ENCODE measurements around the gene TLL2. TPM values are rescaled to one million over a fixed set of nuclear protein-coding genes. Genes with fewer than 3 reads are reported as not detected.

Gene TLL2
- total RNA-seq, 1 donor from 2014 or later = not detected

DNA sequence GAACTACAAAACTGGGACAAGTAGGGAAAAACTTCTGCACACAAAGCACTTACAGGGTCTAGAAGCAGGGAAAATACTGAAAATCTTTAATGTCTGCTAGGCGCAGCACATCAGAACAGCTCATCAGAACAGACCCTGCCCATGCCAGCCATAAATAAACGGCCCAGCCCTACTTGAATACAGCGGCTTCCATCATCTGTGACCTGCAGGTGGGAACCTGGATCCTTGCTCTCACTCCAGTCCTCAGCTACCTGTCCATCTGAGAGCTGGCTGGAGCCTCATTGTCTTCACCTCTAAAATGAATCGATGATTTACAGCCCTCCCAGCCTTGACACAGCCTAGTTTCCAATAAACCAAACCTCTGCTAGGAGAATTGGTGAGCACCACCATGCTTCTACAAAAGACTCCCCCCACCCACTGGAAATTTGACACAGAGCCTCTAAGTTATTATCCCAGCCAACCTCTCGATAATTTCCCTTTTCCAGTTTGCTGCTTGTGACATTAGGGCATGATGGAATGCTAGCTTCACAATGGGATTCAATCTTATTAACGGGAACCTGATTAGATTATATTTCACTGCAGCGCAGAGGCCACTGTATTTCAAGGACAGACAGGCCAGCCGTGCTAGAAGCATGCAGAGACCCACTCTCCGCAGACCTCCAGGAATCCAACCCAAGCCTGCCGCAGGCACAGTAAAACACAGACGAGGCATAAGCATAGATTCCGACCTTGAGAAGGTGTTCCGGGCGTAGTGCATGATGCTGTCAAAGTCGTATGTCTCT lies 93.3 kb downstream of the TLL2 start:
- intact Hi-C loops (cut with micrococcal nuclease) = no loop called here
- DNase-seq (ENCODE audit: low spot score) = no peak

DNA sequence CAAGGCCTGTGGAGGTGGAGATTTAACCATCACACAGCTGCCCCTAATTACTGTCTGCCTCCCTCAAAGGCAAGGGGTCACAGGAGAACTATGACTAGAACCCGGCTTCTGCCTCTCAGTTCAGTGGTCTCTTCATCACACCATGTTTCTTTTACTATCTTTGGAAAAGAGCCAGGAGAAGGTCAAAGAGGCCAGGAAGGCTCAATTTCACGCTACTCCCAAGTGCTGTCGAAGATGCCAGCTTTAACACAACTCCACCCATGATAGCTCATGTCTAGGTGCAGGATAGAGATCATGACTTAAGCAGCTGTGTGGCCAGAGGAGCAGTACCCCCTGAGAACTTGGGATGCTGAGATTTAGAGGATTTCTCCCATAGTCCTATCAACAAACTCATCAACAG lies 94.4 kb downstream of the TLL2 start:
- Mint-ChIP-seq H3K4me1 (ENCODE audit: low read depth) (no peaks in the 10 kb centered on the region), H3K36me3 (ENCODE audit: low read depth) (no peaks in the 10 kb centered on the region), H3K27ac (no peak overlapping the region), H3K4me3 (ENCODE audit: low read depth) (no peak overlapping the region), H3K27me3 (ENCODE audit: low read depth) (peaks cover 8% of the 10 kb centered on the region), H3K9me3 (no peaks in the 10 kb centered on the region)
- DNase-seq (ENCODE audit: low spot score) = no peak
- intact Hi-C loops (cut with micrococcal nuclease) = no loop called here

More for the DNA sequence above, 93.3 kb downstream of the TLL2 start:
- Mint-ChIP-seq H3K4me1 (ENCODE audit: low read depth) (no peaks in the 10 kb centered on the region), H3K4me3 (ENCODE audit: low read depth) (no peak overlapping the region), H3K27ac (no peak overlapping the region), H3K9me3 (no peaks in the 10 kb centered on the region), H3K36me3 (ENCODE audit: low read depth) (no peaks in the 10 kb centered on the region), H3K27me3 (ENCODE audit: low read depth) (peaks cover 14% of the 10 kb centered on the region)

DNA sequence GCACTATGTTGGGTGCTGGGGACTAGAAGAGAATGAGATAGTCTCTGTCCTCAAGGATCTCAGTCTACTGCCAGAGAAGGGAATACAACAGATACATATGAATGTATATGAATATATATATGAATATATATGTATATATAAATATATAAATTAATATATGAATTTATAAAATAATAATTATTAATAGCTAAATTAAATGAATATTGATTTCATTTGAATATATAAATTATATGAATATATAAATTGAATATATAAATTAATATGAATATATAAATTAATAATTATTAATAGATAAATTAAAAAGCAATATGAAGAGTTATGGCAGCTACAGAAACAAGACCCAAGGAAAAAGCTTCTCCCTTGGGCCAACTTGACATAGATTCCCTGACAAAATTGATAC lies 95.1 kb downstream of the TLL2 start:
- Mint-ChIP-seq H3K9me3 (no peaks in the 10 kb centered on the region), H3K27me3 (ENCODE audit: low read depth) (peaks cover 2% of the 10 kb centered on the region), H3K4me1 (ENCODE audit: low read depth) (no peaks in the 10 kb centered on the region), H3K4me3 (ENCODE audit: low read depth) (no peak overlapping the region), H3K36me3 (ENCODE audit: low read depth) (no peaks in the 10 kb centered on the region), H3K27ac (no peak overlapping the region)
- no peak for DNase-seq (ENCODE audit: low spot score)
- intact Hi-C loops (cut with micrococcal nuclease) = no loop called here

DNA sequence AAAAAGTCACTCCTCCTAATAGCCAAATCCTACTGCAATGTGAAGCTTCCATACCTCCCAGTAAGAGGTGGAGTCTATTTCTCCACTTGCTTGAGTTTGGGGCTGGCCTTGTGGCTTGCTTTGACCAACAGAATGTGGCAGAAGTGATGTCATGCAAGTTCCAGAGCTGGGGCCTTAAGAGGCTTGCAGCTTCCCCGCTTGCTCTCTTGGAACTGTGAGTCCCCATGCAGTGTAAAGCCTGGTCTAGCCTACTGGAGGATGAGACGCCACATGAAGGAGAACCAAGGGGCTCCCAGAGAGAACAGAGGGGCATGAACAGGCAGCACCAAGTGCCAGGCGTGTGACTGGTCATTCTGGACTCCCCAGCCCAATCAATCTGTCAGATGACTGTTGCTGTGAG lies 96.3 kb downstream of the TLL2 start:
- intact Hi-C loops (cut with micrococcal nuclease) = no loop called here
- H3K36me3 Mint-ChIP-seq (ENCODE audit: low read depth) = no peaks in the 10 kb centered on the region

DNA sequence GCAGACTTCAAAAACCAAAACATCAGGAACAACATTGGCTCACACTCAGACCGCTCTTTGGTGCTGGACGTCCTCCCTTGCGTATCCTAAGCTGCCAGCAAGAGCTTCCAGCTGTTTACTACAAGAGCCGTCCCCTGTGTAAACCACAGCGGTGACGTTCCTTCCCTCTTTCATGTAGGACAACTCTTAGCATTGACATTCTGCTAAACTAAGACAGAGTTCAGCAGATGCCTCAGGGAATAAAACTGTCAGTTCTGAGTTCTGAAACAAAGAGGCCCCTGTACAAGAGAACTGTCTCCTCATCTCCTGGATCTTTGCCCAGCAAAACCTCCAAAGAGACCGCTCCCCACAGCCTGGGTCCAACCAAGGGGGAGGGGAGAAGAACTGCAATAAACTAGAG lies 97.1 kb downstream of the TLL2 start:
- no peaks in the 10 kb centered on the region for H3K9me3 Mint-ChIP-seq
- H3K27ac Mint-ChIP-seq = no peak overlapping the region
- intact Hi-C loops (cut with micrococcal nuclease) = no loop called here

More for the DNA sequence above, 96.3 kb downstream of the TLL2 start:
- H3K27me3 Mint-ChIP-seq (ENCODE audit: low read depth) = peaks cover 6% of the 10 kb centered on the region
- H3K9me3 Mint-ChIP-seq = no peaks in the 10 kb centered on the region
- no peak for DNase-seq (ENCODE audit: low spot score)
- H3K4me1 Mint-ChIP-seq (ENCODE audit: low read depth) = no peaks in the 10 kb centered on the region
- H3K4me3 Mint-ChIP-seq (ENCODE audit: low read depth) = no peak overlapping the region
- H3K27ac Mint-ChIP-seq = no peak overlapping the region

DNA sequence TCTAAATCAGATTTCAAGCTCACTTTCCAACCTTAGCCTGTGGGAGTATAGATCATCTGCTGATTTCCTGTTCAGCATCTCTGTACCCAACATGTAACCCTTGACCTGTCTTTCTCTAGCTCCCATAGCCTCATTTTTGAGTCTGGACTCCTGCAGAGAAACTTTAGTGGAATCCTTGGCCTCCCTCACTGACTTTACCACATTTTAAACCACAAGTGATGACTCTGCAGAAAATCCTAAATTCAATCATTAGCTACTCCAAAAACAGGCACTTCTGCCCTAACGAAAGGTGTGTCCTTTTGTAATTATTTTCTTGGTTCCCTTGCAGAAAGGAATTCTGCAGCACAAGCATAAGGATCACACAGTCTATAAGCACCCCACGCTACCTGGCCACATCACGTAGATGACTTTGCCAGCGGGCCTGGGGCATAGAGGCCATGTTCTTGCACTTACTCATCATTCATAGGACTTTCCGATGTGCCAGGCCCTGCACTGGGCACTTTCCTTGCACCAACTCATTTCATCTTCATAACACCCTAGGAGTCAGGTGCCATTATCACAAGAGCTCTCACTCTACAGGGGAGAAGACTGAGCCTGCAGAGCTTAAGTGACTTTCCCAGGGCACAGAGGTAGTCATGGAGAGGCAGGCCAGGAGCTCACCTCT lies 97.7 kb downstream of the TLL2 start:
- peaks cover 10% of the 10 kb centered on the region for H3K27me3 Mint-ChIP-seq (ENCODE audit: low read depth)
- no peak for DNase-seq (ENCODE audit: low spot score)
- no peak overlapping the region for H3K27ac Mint-ChIP-seq
- H3K36me3 Mint-ChIP-seq (ENCODE audit: low read depth) = no peaks in the 10 kb centered on the region
- no peak overlapping the region for H3K4me3 Mint-ChIP-seq (ENCODE audit: low read depth)
- H3K4me1 Mint-ChIP-seq (ENCODE audit: low read depth) = no peaks in the 10 kb centered on the region
- no peaks in the 10 kb centered on the region for H3K9me3 Mint-ChIP-seq
- intact Hi-C loops (cut with micrococcal nuclease) = no loop called here

More for the DNA sequence above, 97.1 kb downstream of the TLL2 start:
- no peaks in the 10 kb centered on the region for H3K36me3 Mint-ChIP-seq (ENCODE audit: low read depth)
- H3K27me3 Mint-ChIP-seq (ENCODE audit: low read depth) = peaks cover 8% of the 10 kb centered on the region
- H3K4me3 Mint-ChIP-seq (ENCODE audit: low read depth) = no peak overlapping the region
- DNase-seq (ENCODE audit: low spot score) = no peak
- no peaks in the 10 kb centered on the region for H3K4me1 Mint-ChIP-seq (ENCODE audit: low read depth)

DNA sequence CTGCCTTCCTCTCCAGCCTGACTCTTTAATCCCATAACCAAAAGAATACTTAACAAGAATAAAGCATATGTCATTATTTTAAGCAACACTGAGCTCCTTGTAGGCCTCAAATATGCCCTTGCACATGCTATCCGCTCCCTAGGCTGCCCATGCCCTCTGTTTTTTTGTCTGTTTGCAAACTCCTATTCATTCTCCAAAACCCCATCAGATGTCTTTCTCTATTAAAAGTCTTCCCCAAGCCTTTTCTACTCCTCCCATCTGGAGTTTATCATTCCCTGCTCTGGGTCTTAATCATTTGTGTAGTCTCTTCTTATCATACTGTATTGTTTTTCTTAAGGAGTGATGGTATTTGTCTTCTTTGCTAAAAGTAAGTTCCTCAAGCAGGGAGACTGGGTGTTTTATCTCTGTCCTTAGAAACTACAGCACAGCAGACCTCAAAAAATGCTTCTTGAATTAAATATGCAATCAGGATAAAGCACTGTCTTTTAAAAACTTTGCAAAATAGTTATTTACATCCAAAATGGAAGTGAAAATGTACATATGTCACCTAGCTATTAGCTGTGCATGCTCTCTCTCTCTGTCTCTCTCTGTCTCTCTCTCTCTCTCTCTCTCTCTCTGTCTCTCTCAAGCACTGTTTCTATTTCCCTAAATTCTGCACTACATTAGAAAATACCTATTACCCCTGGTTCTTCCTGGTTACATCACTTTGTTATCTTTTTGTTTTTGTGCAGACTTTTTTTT lies 98.4 kb downstream of the TLL2 start:
- H3K4me1 Mint-ChIP-seq (ENCODE audit: low read depth) = no peaks in the 10 kb centered on the region
- intact Hi-C loops (cut with micrococcal nuclease) = no loop called here
- no peak overlapping the region for H3K4me3 Mint-ChIP-seq (ENCODE audit: low read depth)
- no peaks in the 10 kb centered on the region for H3K9me3 Mint-ChIP-seq
- no peak for DNase-seq (ENCODE audit: low spot score)
- H3K27me3 Mint-ChIP-seq (ENCODE audit: low read depth) = peaks cover 10% of the 10 kb centered on the region
- no peak overlapping the region for H3K27ac Mint-ChIP-seq
- H3K36me3 Mint-ChIP-seq (ENCODE audit: low read depth) = no peaks in the 10 kb centered on the region

DNA sequence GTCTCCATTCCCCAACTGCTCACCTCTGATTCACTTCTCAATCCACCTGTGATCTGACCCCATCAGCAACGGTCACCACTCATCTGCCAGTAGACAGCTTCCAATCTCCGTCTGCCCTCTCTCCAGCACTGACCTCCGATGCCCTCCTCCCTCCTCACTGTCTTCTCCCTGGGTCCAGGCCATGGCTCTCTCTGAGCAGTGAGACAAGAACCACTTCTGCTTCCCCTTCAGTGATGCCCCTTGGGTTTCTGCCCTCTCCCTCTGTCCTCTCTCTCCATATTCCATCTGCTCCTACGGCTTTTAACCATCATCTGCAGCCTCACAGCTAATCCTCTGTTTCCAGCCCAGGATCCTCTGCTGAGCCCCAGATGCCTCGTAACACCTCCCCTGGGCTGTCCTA lies 99.4 kb downstream of the TLL2 start:
- H3K36me3 Mint-ChIP-seq (ENCODE audit: low read depth) = no peaks in the 10 kb centered on the region
- intact Hi-C loops (cut with micrococcal nuclease) = no loop called here
- H3K4me1 Mint-ChIP-seq (ENCODE audit: low read depth) = no peaks in the 10 kb centered on the region
- peaks cover 10% of the 10 kb centered on the region for H3K27me3 Mint-ChIP-seq (ENCODE audit: low read depth)
- no peaks in the 10 kb centered on the region for H3K9me3 Mint-ChIP-seq
- H3K4me3 Mint-ChIP-seq (ENCODE audit: low read depth) = no peak overlapping the region
- no peak for DNase-seq (ENCODE audit: low spot score)
- no peak overlapping the region for H3K27ac Mint-ChIP-seq

DNA sequence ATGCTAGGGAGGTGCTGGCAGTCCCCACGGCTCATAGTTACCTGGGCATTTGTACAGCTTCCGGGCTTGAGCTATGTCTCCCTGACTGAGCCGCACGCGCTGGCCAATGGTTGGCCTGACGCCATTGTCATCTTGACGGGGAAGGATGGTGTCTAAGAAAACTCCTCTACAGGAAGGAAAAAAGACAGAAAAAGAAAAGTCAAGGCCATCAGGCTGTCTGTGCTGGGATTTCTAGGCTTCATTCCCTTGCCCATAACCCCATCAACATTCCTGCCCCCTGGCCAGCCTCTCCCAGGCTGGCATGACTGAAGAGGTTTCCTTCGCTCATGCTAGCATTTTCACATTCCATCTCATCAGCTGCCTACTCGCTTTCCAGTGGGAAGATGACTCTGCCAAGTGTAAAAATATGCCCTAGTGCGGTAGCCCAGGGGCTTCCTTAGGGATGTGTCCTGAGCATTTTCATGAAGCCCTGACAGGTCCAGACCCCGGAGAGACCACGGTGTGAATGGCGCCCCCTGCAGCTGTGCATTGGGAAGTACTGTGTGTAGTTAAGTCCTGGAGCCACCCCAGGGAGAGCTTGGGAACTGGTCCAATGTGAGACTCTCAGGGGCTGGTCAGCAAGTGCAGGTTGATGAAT lies 100.5 kb downstream of the TLL2 start:
- no peak for DNase-seq (ENCODE audit: low spot score)
- Mint-ChIP-seq H3K27ac (no peak overlapping the region), H3K36me3 (ENCODE audit: low read depth) (no peaks in the 10 kb centered on the region), H3K4me3 (ENCODE audit: low read depth) (no peak overlapping the region), H3K4me1 (ENCODE audit: low read depth) (no peaks in the 10 kb centered on the region), H3K9me3 (no peaks in the 10 kb centered on the region), H3K27me3 (ENCODE audit: low read depth) (peaks cover 14% of the 10 kb centered on the region)
- intact Hi-C loops (cut with micrococcal nuclease) = no loop called here

DNA sequence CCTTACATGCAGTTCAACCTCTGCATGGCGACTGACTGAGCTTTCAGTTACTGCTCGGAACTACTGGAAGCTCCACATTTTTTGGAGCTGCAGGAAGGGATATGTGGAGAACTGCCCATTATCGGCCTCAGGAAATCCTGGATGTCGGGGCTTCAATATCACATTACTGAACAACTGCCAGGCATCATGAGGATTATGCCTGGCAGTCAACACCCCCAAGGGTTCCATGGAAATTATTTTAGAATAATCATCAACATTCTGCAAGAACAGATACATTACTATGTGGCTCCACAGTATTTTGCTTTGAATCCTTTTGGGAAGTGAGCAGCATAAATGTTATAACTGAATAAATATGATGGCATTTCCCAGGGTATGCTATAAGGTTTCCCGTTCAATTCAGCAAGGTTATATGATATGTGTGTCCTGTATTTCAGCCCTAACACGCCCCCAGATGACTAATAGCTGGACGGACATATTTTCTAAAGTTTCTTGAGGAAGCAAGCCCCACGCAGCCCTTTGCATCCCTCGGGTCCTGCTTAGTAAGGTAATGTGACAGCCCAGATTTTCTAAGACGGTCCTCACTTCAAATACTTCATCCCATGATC lies 101.9 kb downstream of the TLL2 start:
- Mint-ChIP-seq H3K9me3 (no peaks in the 10 kb centered on the region), H3K27ac (no peak overlapping the region), H3K4me3 (ENCODE audit: low read depth) (no peak overlapping the region), H3K36me3 (ENCODE audit: low read depth) (no peaks in the 10 kb centered on the region), H3K27me3 (ENCODE audit: low read depth) (peaks cover 20% of the 10 kb centered on the region), H3K4me1 (ENCODE audit: low read depth) (no peaks in the 10 kb centered on the region)
- intact Hi-C loops (cut with micrococcal nuclease) = no loop called here
- no peak for DNase-seq (ENCODE audit: low spot score)

DNA sequence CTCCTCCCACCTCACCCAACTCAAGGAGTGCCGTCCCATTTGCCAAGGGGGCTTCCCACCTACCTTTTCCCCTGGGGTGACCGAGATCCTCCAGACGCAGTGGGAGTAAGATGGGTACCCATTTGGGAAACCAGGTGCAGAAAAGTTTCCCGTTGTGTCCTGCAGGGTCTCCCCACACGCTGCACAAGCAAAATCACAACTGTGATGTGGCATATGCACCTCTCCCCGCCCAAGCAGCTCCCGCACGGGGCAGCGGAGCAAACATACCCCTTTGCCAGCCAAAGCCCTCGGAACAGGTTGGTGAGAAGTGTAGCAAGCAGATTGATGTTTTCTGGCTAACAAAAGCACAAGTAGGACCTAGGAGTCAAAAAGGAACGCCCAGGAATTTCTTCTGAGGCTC lies 103.4 kb downstream of the TLL2 start:
- H3K9me3 Mint-ChIP-seq = no peaks in the 10 kb centered on the region
- intact Hi-C loops (cut with micrococcal nuclease) = no loop called here
- H3K27me3 Mint-ChIP-seq (ENCODE audit: low read depth) = peaks cover 24% of the 10 kb centered on the region
- no peak overlapping the region for H3K27ac Mint-ChIP-seq
- no peak overlapping the region for H3K4me3 Mint-ChIP-seq (ENCODE audit: low read depth)
- H3K36me3 Mint-ChIP-seq (ENCODE audit: low read depth) = no peaks in the 10 kb centered on the region
- no peak for DNase-seq (ENCODE audit: low spot score)
- no peaks in the 10 kb centered on the region for H3K4me1 Mint-ChIP-seq (ENCODE audit: low read depth)

DNA sequence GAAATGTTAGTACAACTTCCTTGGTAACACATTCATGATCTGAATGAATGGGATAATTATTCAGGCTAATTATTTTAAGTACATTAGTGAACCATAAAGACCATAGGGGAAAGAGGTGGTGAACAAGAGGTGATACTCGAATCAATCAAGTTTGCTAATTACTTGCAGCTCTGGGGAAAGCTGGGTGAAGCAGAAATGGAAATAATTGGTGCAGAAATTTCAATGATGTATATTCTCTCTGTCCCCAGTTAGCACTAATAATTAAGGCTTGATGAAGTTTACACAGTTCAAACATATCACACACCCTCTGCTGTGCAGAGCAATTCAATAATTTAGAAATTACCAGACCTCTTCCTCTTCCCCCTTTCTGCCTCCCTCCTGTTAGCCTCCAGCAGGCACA lies 105.5 kb downstream of the TLL2 start:
- no peaks in the 10 kb centered on the region for H3K9me3 Mint-ChIP-seq
- H3K4me1 Mint-ChIP-seq (ENCODE audit: low read depth) = no peaks in the 10 kb centered on the region
- peaks cover 27% of the 10 kb centered on the region for H3K27me3 Mint-ChIP-seq (ENCODE audit: low read depth)
- no peak overlapping the region for H3K27ac Mint-ChIP-seq
- no peaks in the 10 kb centered on the region for H3K36me3 Mint-ChIP-seq (ENCODE audit: low read depth)
- intact Hi-C loops (cut with micrococcal nuclease) = no loop called here
- no peak for DNase-seq (ENCODE audit: low spot score)
- no peak overlapping the region for H3K4me3 Mint-ChIP-seq (ENCODE audit: low read depth)
